ENCODE measurements around the gene KCNG1.

GRCh38 chr20:50969435-50969834 is 53.5 kb downstream of the KCNG1 start:
- TF ChIP-seq THAP7 (CRISPR knock-in tag; IDR thresholded peaks at IDR 0.05) = no peak
- TF ChIP-seq ZNF10 (CRISPR knock-in tag; IDR thresholded peaks at IDR 0.05; ENCODE audit: borderline replicate concordance, low read depth) = no peak
- no peak for TF ChIP-seq SP1 (IDR thresholded peaks at IDR 0.05)
- no peak for TF ChIP-seq SP1 (CRISPR knock-in tag; IDR thresholded peaks at IDR 0.05)
- TF ChIP-seq FOXK2 (IDR thresholded peaks at IDR 0.05) = no peak
- no peak for TF ChIP-seq GABPA (IDR thresholded peaks at IDR 0.05; ENCODE audit: low read depth, low read length)
- no peak for TF ChIP-seq GABPA (CRISPR knock-in tag; IDR thresholded peaks at IDR 0.05; ENCODE audit: low read depth)
- TF ChIP-seq CTCF (CRISPR knock-in tag; IDR thresholded peaks at IDR 0.05) = no peak
- no peak for TF ChIP-seq PCBP1 (IDR thresholded peaks at IDR 0.05; ENCODE audit: borderline replicate concordance, low read depth, low read length)
- no peak for TF ChIP-seq MAX (IDR thresholded peaks at IDR 0.05)
- TF ChIP-seq POLR2A (IDR thresholded peaks at IDR 0.05; ENCODE audit: insufficient read depth in 1 of 2, low read depth in 2 of 2, low read length in 2 of 2) = no peak
- TF ChIP-seq ZBTB21 (CRISPR knock-in tag; IDR thresholded peaks at IDR 0.05) = no peak
